Stimulated activated naive CD8-positive, alpha-beta T cell treated with anti-CD3 and anti-CD28 coated beads, Interleukin-15, Interleukin-2, amounts not matched to agents 100 U/mL and 50 U/mL, for 24 hours (primary cell): ENCODE results near the gene AGO3.

ENCODE experiments used
- ATAC-seq: fragments of 150-1000 bp; cut with Tn5 transposase; one replicate; pipeline ENCODE4 v1.10.0; 2021
- DNase-seq: peaks from one replicate; pipeline ENCODE4 v3.0.0; 2021

AGO3 gene

GRCh38 chr1:36096500-36097432 is 165.9 kb downstream of the AGO3 start:
- peak; percentile 15 for ATAC-seq
- DNase-seq: no peak

- no peak for ATAC-seq
- DNase-seq: no peak
Measured at GRCh38 chr1:36097693-36098585, 167.0 kb downstream of the AGO3 start.

GRCh38 chr1:36098650-36099365 is 167.9 kb downstream of the AGO3 start:
- DNase-seq (no peak), ATAC-seq (no peak)

GRCh38 chr1:36099681-36100341 is 168.9 kb downstream of the AGO3 start:
- DNase-seq (peak; percentile 86), ATAC-seq (peak; percentile 88)

GRCh38 chr1:36100376-36100775 is 169.5 kb downstream of the AGO3 start:
- ATAC-seq (no peak), DNase-seq (no peak)

- ATAC-seq: no peak
- no peak for DNase-seq
Measured at GRCh38 chr1:36101546-36101945, 170.6 kb downstream of the AGO3 start.

- ATAC-seq (no peak), DNase-seq (no peak)
Measured at GRCh38 chr1:36106269-36106668, 175.4 kb downstream of the AGO3 start.

GRCh38 chr1:36107394-36107793 is 176.5 kb downstream of the AGO3 start:
- DNase-seq: no peak
- no peak for ATAC-seq

- ATAC-seq (no peak), DNase-seq (no peak)
Measured at GRCh38 chr1:36108314-36108713, 177.4 kb downstream of the AGO3 start.

- ATAC-seq (peak; percentile 71), DNase-seq (peak; percentile 50)
Measured at GRCh38 chr1:36109041-36109679, 178.3 kb downstream of the AGO3 start.

- no peak for DNase-seq
- no peak for ATAC-seq
Measured at GRCh38 chr1:36111151-36111550, 180.2 kb downstream of the AGO3 start.

- ATAC-seq (no peak), DNase-seq (no peak)
Measured at GRCh38 chr1:36112823-36113222, 181.9 kb downstream of the AGO3 start.

GRCh38 chr1:36114371-36114770 is 183.5 kb downstream of the AGO3 start:
- DNase-seq (no peak), ATAC-seq (no peak)

GRCh38 chr1:36115200-36115669 is 184.3 kb downstream of the AGO3 start:
- DNase-seq: no peak
- no peak for ATAC-seq

- ATAC-seq (no peak), DNase-seq (no peak)
Measured at GRCh38 chr1:36115931-36116330, 185.0 kb downstream of the AGO3 start.

- no peak for DNase-seq
Measured at GRCh38 chr1:36116901-36117300, 186.0 kb downstream of the AGO3 start.

GRCh38 chr1:36118447-36119204 is 187.7 kb downstream of the AGO3 start:
- no peak for ATAC-seq
- DNase-seq: no peak

More at GRCh38 chr1:36116901-36117300, 186.0 kb downstream of the AGO3 start:
- ATAC-seq: no peak

GRCh38 chr1:36119456-36119855 is 188.6 kb downstream of the AGO3 start:
- no peak for ATAC-seq

More at GRCh38 chr1:36119456-36119855, 188.6 kb downstream of the AGO3 start:
- DNase-seq: no peak
